IPS-20b (cell line): ENCODE data around the gene HOMER3.
A peak's percentile ranks its signal among the peaks of the same experiment; 100 is the strongest.
"Not testable (repeated sequence)": the region's sequence is repeated elsewhere in the genome, so short reads cannot be mapped to it uniquely, and the experiment has no call there.

Source experiments
- H3K27ac ChIP-seq: one replicate; pipeline ENCODE4 v1.5.1; 2013; ENCODE audit warnings: low read length
- H3K27me3 ChIP-seq: 2 replicates; pipeline ENCODE4 v1.6.1; 2013; ENCODE audit warnings: mild to moderate bottlenecking, low read length, inconsistent platforms; ENCODE audit not compliant: insufficient read depth
- H3K36me3 ChIP-seq: 2 replicates; pipeline ENCODE4 v1.6.1; 2013; ENCODE audit warnings: low read depth, mild to moderate bottlenecking, inconsistent platforms, low read length, moderate library complexity; ENCODE audit not compliant: insufficient read depth
- H3K4me1 ChIP-seq: 2 replicates; pipeline ENCODE4 v1.6.1; 2013; ENCODE audit warnings: mild to moderate bottlenecking, control low read depth, inconsistent platforms, low read length, moderate library complexity; ENCODE audit not compliant: insufficient read depth
- H3K4me3 ChIP-seq: 2 replicates; pipeline ENCODE4 v1.5.1; 2013; ENCODE audit warnings: mild to moderate bottlenecking, low read length, inconsistent platforms
- H3K9ac ChIP-seq: 2 replicates; pipeline ENCODE4 v1.6.1; 2013; ENCODE audit warnings: low read depth, mild to moderate bottlenecking, inconsistent platforms, low read length, moderate library complexity
- H3K9me3 ChIP-seq: 2 replicates; pipeline ENCODE4 v1.6.1; 2013; ENCODE audit warnings: mild to moderate bottlenecking, low read depth, low read length, inconsistent platforms; ENCODE audit not compliant: insufficient read depth

Gene HOMER3

DNA sequence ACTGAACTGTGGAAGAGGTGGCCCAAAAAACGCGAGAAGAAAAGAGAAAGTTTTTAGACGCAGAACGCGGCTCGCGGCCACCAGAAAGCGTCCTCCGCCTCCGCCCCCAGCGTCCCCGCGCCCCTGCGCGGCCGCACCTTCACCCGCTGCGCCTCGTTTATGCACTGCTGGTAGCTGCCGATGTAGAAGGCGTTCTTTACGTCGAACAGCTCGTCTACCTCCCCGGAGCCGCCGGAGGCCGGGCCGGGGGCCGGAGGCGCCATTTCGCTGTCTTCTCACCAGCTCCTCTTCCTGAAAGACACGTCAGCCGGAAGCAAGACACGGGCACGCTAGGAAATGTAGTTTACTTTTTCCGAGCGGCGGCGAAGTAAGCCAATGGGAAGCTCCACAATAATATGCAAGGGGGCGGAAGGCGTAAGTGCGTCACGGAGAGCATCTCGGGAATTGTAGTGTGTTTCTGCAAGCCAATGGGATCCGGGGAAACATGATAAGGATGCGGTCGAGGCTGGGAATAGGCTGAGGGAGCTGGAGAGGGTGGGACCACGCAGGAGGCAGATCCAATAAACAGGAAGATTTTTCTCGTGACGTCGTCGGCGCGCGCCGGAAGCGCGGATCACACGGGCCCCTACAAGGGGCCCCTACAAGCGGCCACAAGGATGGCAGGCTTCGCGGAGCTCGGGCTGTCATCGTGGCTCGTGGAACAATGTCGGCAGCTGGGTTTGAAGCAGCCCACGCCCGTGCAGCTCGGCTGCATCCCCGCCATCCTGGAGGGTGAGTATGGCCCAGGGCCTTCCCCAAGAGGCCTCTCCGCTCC lies 21.7 kb downstream of the HOMER3 start, which contains the start of the genes COPE and DDX49:
Gene COPE, minus strand, starts transcription at position 302 of the 814 bp plus-strand sequence. Its CDS starts 39 bp downstream, at position 263.
Gene DDX49, plus strand, starts transcription at position 630 of the 814 bp plus-strand sequence. Its CDS starts 27 bp downstream, at position 657.
- peak within 1 kb of the TSS; percentile 62 for H3K27ac ChIP-seq
- H3K4me3 ChIP-seq = peak within 1 kb of the TSS; percentile 97
- H3K9me3 ChIP-seq = no peaks in the 10 kb centered on the region
- peak within 1 kb of the TSS; percentile 88 for H3K9ac ChIP-seq
- peaks cover 24% of the 10 kb centered on the region for H3K36me3 ChIP-seq
- no peaks in the 10 kb centered on the region for H3K27me3 ChIP-seq
- H3K4me1 ChIP-seq = peaks cover 4% of the 10 kb centered on the region

DNA sequence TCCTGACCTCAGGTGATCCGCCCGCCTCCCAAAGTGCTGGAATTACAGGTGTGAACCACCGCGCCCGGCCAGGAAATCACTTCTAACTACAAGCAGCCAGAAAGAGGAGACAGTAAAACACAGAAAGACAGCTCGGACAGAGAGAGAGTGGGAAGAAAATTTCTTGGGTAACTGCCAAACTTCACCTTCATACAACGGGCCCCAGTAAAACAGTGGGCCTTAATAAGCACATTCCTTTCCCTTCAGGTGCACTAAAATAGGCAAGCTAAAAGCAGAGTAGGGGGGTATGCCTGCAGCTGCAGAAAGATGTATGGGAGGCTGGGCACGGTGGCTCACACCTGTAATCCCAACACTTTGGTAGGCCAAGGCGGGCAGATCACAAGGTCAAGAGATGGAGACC lies 23.4 kb downstream of the HOMER3 start:
- H3K9ac ChIP-seq, H3K9me3 ChIP-seq, H3K4me3 ChIP-seq, H3K4me1 ChIP-seq, H3K27ac ChIP-seq, H3K27me3 ChIP-seq: not testable (repeated sequence)
- peaks cover 13% of the 10 kb centered on the region for H3K36me3 ChIP-seq

- H3K4me1 ChIP-seq = peaks cover 4% of the 10 kb centered on the region
- 0 out of 2 replicates have a peak, but pooled peaks cover 5% of the 10 kb centered on the region for H3K36me3 ChIP-seq
- no peaks in the 10 kb centered on the region for H3K9me3 ChIP-seq
- no peak overlapping the region for H3K27ac ChIP-seq
- H3K27me3 ChIP-seq = no peaks in the 10 kb centered on the region
- H3K9ac ChIP-seq = no peak overlapping the region
- no peak overlapping the region for H3K4me3 ChIP-seq
Measured at GRCh38 chr19:18915639-18916038, 25.4 kb downstream of the HOMER3 start.

DNA sequence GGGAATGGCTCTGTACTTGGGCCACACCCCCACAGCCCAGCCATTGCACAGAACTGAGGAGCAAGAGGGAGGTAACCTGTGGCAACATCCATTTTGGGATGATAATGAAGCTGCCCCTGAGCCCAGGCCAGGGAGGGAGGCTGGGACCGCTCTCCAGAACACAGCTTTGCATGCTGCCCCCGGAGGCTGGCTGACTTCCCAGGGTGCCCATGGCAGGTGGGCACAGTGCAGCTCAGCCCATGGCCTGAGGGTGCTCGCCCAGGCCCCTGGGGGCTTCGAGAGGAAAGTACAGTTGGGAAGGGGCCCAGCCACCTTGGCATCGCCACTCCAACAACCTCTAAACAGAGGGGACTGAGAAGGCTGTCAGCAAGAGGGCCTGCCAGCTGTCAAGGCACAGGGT lies 27.6 kb downstream of the HOMER3 start:
- peaks cover 16% of the 10 kb centered on the region; the same call in 1 of the 2 replicates for H3K36me3 ChIP-seq
- no peak overlapping the region for H3K9ac ChIP-seq
- no peaks in the 10 kb centered on the region for H3K9me3 ChIP-seq
- H3K27ac ChIP-seq = no peak overlapping the region
- H3K4me3 ChIP-seq = no peak overlapping the region
- H3K4me1 ChIP-seq = no peaks in the 10 kb centered on the region
- no peaks in the 10 kb centered on the region for H3K27me3 ChIP-seq

DNA sequence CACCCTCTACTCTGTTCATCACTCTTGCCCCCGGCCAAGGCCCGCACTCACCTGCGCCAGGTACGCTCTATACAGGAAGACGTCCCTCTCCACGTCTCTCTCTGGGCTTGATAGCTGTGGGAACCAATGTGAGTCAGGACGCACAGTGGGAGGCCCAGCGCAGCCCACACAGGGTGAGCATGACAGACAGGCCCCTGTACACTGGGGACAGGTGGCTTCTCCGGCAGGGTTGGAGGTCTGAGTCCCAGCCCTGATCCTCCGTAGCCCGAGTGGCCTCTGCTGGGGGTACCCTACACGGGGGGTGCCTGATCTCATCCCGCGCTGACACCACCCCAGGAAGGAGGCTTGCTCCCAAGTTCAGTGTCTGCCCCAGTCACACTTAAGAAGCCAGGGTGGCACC lies 28.1 kb downstream of the HOMER3 start:
- no peak overlapping the region for H3K9ac ChIP-seq
- no peaks in the 10 kb centered on the region for H3K4me1 ChIP-seq
- no peak overlapping the region for H3K27ac ChIP-seq
- peaks cover 16% of the 10 kb centered on the region; the same call in 1 of the 2 replicates for H3K36me3 ChIP-seq
- H3K9me3 ChIP-seq = no peaks in the 10 kb centered on the region
- H3K27me3 ChIP-seq = no peaks in the 10 kb centered on the region
- no peak overlapping the region for H3K4me3 ChIP-seq

GRCh38 chr19:18910801-18911436 lies 30.1 kb downstream of the HOMER3 start:
- no peaks in the 10 kb centered on the region for H3K9me3 ChIP-seq

DNA sequence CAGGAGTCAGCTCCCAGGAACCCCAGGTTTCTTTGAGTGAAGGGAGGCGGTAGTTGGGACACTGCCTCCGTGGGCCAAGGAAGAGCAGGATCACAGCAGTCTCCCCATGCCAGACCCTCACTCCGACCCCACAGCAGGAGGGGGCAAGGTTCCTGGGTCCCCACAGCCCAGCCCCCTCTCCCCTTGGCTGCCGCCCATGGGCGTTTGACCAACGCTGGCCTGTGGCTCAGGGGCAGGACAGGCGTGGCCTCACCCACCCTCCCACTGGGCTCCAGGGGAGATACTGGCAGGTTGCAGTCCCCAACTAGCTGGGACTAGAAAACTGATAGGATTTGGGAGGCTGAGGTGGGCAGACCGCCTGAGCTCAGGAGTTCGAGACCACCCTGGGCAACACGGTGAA lies 31.0 kb downstream of the HOMER3 start:
- Histone ChIP-seq H3K36me3 (peaks cover 20% of the 10 kb centered on the region), H3K4me3 (no peak overlapping the region), H3K9me3 (no peaks in the 10 kb centered on the region), H3K27me3 (no peaks in the 10 kb centered on the region), H3K4me1 (no peaks in the 10 kb centered on the region), H3K27ac (no peak overlapping the region), H3K9ac (no peak overlapping the region)

More at GRCh38 chr19:18910801-18911436, 30.1 kb downstream of the HOMER3 start:
- Histone ChIP-seq H3K27me3 (no peaks in the 10 kb centered on the region), H3K27ac (no peak overlapping the region), H3K4me3 (no peak overlapping the region), H3K9ac (no peak overlapping the region), H3K36me3 (peaks cover 20% of the 10 kb centered on the region), H3K4me1 (no peaks in the 10 kb centered on the region)

DNA sequence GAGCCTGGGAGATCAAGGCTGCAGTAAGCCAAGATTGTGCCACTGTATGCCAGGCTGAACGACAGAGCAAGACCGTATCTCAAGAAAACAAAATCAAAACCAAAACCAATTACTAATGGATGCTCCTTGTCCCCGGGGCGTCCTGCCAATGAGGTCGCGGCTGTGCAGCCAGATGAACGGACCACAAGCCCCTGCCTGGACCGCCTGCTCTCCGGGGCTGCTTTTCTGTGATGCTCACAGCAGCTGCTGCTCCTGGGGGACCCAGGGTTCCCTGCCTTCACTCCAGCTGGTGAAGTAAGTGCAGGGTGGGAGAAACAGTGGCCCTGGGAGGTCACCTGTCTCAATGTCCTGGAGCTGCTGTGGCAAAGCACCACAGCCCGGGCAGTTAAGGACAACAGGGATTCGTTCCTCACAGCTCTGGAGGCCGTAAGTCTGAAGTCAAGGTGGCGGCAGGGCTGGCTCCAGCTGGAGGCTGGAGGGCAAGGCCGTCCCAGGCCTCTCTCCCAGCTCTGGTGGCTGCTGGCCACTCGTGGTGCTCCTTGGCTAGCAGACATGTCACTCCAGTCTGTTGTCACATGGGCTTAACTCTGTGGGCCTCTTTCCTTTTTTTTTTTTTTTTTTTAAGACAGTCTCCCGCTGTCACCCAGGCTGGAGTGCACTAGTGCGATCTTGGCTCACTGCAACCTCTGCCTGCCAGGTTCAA lies 31.9 kb downstream of the HOMER3 start:
- H3K9me3 ChIP-seq = no peaks in the 10 kb centered on the region
- no peaks in the 10 kb centered on the region for H3K4me1 ChIP-seq
- no peak overlapping the region for H3K4me3 ChIP-seq
- no peak overlapping the region for H3K27ac ChIP-seq
- H3K27me3 ChIP-seq = no peaks in the 10 kb centered on the region
- H3K36me3 ChIP-seq = peaks cover 20% of the 10 kb centered on the region
- H3K9ac ChIP-seq = no peak overlapping the region

GRCh38 chr19:18906605-18907519 lies 34.2 kb downstream of the HOMER3 start:
- Histone ChIP-seq H3K9me3 (no peaks in the 10 kb centered on the region), H3K27me3 (no peaks in the 10 kb centered on the region), H3K4me3 (no peak overlapping the region), H3K36me3 (peaks cover 15% of the 10 kb centered on the region), H3K9ac (no peak overlapping the region), H3K4me1 (no peaks in the 10 kb centered on the region), H3K27ac (no peak overlapping the region)

GRCh38 chr19:18905513-18906236 lies 35.3 kb downstream of the HOMER3 start:
- Histone ChIP-seq H3K4me1 (no peaks in the 10 kb centered on the region), H3K36me3 (peaks cover 15% of the 10 kb centered on the region), H3K27ac (no peak overlapping the region), H3K27me3 (no peaks in the 10 kb centered on the region), H3K9ac (no peak overlapping the region), H3K4me3 (no peak overlapping the region), H3K9me3 (no peaks in the 10 kb centered on the region)
